ENCODE measurements around the gene IPMK.

IPMK gene

GRCh38 chr10:58267713-58268453, at the start of gene IPMK:
IPMK (minus strand) TSS chr10:58267894; CDS start chr10:58267611, 283 bp downstream.
- peak; percentile 46 for DNase-seq

GRCh38 chr10:58316874-58317273, 49.2 kb upstream of the IPMK start:
- no peak for DNase-seq

GRCh38 chr10:58311026-58311425, 43.3 kb upstream of the IPMK start:
- no peak for DNase-seq

GRCh38 chr10:58307676-58308075, 40.0 kb upstream of the IPMK start:
- no peak for DNase-seq

GRCh38 chr10:58305821-58306220, 38.1 kb upstream of the IPMK start:
- no peak for DNase-seq

GRCh38 chr10:58304099-58304633, 36.5 kb upstream of the IPMK start:
- DNase-seq = no peak

- DNase-seq = no peak
These were observed 34.6 kb upstream of the IPMK start for GRCh38 chr10:58302254-58302653.

- no peak for DNase-seq
These were observed 33.0 kb upstream of the IPMK start for GRCh38 chr10:58300676-58301075.

GRCh38 chr10:58299580-58299979, 31.9 kb upstream of the IPMK start:
- DNase-seq = peak; percentile 29

- DNase-seq = no peak
These were observed 26.3 kb upstream of the IPMK start for GRCh38 chr10:58293989-58294388.

- no peak for DNase-seq
These were observed 24.0 kb upstream of the IPMK start for GRCh38 chr10:58291538-58292174.

- DNase-seq = no peak
These were observed 14.9 kb upstream of the IPMK start for GRCh38 chr10:58282615-58283014.

- DNase-seq = no peak
These were observed 13.5 kb upstream of the IPMK start for GRCh38 chr10:58281092-58281752.

GRCh38 chr10:58280477-58280876, 12.8 kb upstream of the IPMK start:
- no peak for DNase-seq

GRCh38 chr10:58278962-58279307, 11.2 kb upstream of the IPMK start:
- DNase-seq = no peak

- DNase-seq = no peak
These were observed 10.7 kb upstream of the IPMK start for GRCh38 chr10:58278274-58278961.

GRCh38 chr10:58275908-58276307, 8.2 kb upstream of the IPMK start:
- DNase-seq = no peak

GRCh38 chr10:58275261-58275660, 7.6 kb upstream of the IPMK start:
- DNase-seq = no peak

- DNase-seq = no peak
These were observed 2.1 kb upstream of the IPMK start for GRCh38 chr10:58269782-58270290.

- peak; percentile 90 for DNase-seq
These were observed 1.5 kb upstream of the IPMK start, which contains the start of gene CISD1 for GRCh38 chr10:58268946-58269781. CISD1 (plus strand) TSS chr10:58269162; CDS start chr10:58269274, 112 bp downstream.

- DNase-seq = no peak
These were observed 806 bp upstream of the IPMK start for GRCh38 chr10:58268454-58268945.

All from 8988T (cell line).